Left ventricle myocardium inferior (tissue), 1 donor: Measurements from ENCODE around the gene CHEK2. TPM values are rescaled to one million over a fixed set of nuclear protein-coding genes. Genes with fewer than 3 reads are reported as not detected.

Source experiments
- DNase-seq: peaks from one replicate; pipeline ENCODE4 v3.0.0-alpha.2; 2020
- H3K27ac ChIP-seq: fragments of 200-600 bp; replicated peaks from 2 replicates; pipeline ENCODE4 v1.8.0; 2021
- H3K27me3 ChIP-seq: fragments of 200-600 bp; 2 replicates; pipeline ENCODE4 v1.8.0; 2021; ENCODE audit warnings: low read depth
- H3K36me3 ChIP-seq: fragments of 200-600 bp; 2 replicates; pipeline ENCODE4 v1.8.0; 2021
- H3K4me1 ChIP-seq: fragments of 200-600 bp; 2 replicates; pipeline ENCODE4 v1.8.0; 2021
- H3K4me3 ChIP-seq: fragments of 200-600 bp; 2 replicates; pipeline ENCODE4 v1.8.0; 2021; ENCODE audit warnings: mild to moderate bottlenecking, moderate library complexity
- H3K9me3 ChIP-seq: fragments of 200-600 bp; replicated peaks from 2 replicates; pipeline ENCODE4 v1.8.0; 2021
- CTCF ChIP-seq: fragments of 200-600 bp; IDR thresholded peaks from 2 replicates; pipeline ENCODE4 v1.8.0; 2021; ENCODE audit warnings: antibody characterized with exemption, mild to moderate bottlenecking, borderline replicate concordance
- intact Hi-C: fragments of 100-400 bp; cut with micrococcal nuclease; formaldehyde crosslinking; loops from one replicate; pipeline ENCODE4 v1.11.0; 2022
- total RNA-seq: library from RNA; stranded (reverse); fragmentation: NEBNext Ultra II Directional; extraction: Animal tissue kit (Norgen Biotek cat#: 25700); gene quantifications from one replicate; pipeline ENCODE4 v1.2.1, GENCODE V29; 2021
- donor health status: DM: no; HTN: yes; CAD: no; lungs with severe emphysema.

The CHEK2 gene
- total RNA-seq, 1 donor from 2014 or later, result 2.5 TPM

- peak overlapping the region; percentile 1 for H3K27ac ChIP-seq
- intact Hi-C loops, result loop anchor here (10.0 kb wide), 1 partner anchor 735 kb away; no protein-coding TSS in a partner anchor
These were observed 38.2 kb upstream of the CHEK2 start for GRCh38 chr22:28779833-28780232.

GRCh38 chr22:28774378-28774777, 32.8 kb upstream of the CHEK2 start:
- H3K27ac ChIP-seq, result no peak overlapping the region
- TF ChIP-seq CTCF, result no peak
- peaks cover 21% of the 10 kb centered on the region for H3K36me3 ChIP-seq
- no peaks in the 10 kb centered on the region for H3K27me3 ChIP-seq
- peak overlapping the region; percentile 80 for H3K4me3 ChIP-seq
- H3K9me3 ChIP-seq, result no peaks in the 10 kb centered on the region
- intact Hi-C loops, result loop anchor here (10.0 kb wide), 1 partner anchor 740 kb away; no protein-coding TSS in a partner anchor
- DNase-seq, result no peak
- H3K4me1 ChIP-seq, result peaks cover 54% of the 10 kb centered on the region

More at GRCh38 chr22:28779833-28780232, 38.2 kb upstream of the CHEK2 start:
- Histone ChIP-seq H3K4me3 (no peak overlapping the region), H3K36me3 (peaks cover 53% of the 10 kb centered on the region), H3K9me3 (no peaks in the 10 kb centered on the region), H3K27me3 (no peaks in the 10 kb centered on the region), H3K4me1 (peaks cover 47% of the 10 kb centered on the region)
- TF ChIP-seq CTCF, result no peak
- no peak for DNase-seq

GRCh38 chr22:28773461-28773867, 31.8 kb upstream of the CHEK2 start:
- intact Hi-C loops, result loop anchor here (10.0 kb wide), 1 partner anchor 741 kb away; no protein-coding TSS in a partner anchor

GRCh38 chr22:28772633-28773460, 31.2 kb upstream of the CHEK2 start, which contains the start of gene CCDC117:
Gene CCDC117, plus strand, starts transcription at chr22:28772695. Its CDS starts 155 bp downstream, at chr22:28772850.
- Histone ChIP-seq H3K9me3 (peaks cover 5% of the 10 kb centered on the region), H3K27me3 (no peaks in the 10 kb centered on the region), H3K4me1 (peaks cover 43% of the 10 kb centered on the region), H3K36me3 (peaks cover 20% of the 10 kb centered on the region), H3K27ac (peak within 1 kb of the TSS; percentile 98), H3K4me3 (peak within 1 kb of the TSS; percentile 80)
- peak; percentile 97 for DNase-seq
- TF ChIP-seq CTCF, result peak; percentile 38
- intact Hi-C loops, result loop anchor here (10.0 kb wide), 1 partner anchor 742 kb away; no protein-coding TSS in a partner anchor

More at GRCh38 chr22:28773461-28773867, 31.8 kb upstream of the CHEK2 start:
- no peaks in the 10 kb centered on the region for H3K27me3 ChIP-seq
- peaks cover 21% of the 10 kb centered on the region for H3K36me3 ChIP-seq
- no peak for TF ChIP-seq CTCF
- DNase-seq, result no peak
- H3K4me1 ChIP-seq, result peaks cover 45% of the 10 kb centered on the region
- H3K4me3 ChIP-seq, result peak overlapping the region; percentile 80
- peaks cover 5% of the 10 kb centered on the region for H3K9me3 ChIP-seq
- peak overlapping the region; percentile 98 for H3K27ac ChIP-seq

- H3K9me3 ChIP-seq, result peaks cover 5% of the 10 kb centered on the region
- no peaks in the 10 kb centered on the region for H3K27me3 ChIP-seq
- intact Hi-C loops, result loop anchor here (10.0 kb wide), 1 partner anchor 744 kb away; no protein-coding TSS in a partner anchor
- peaks cover 33% of the 10 kb centered on the region for H3K4me1 ChIP-seq
- no peak for TF ChIP-seq CTCF
- DNase-seq, result no peak
- peaks cover 6% of the 10 kb centered on the region for H3K36me3 ChIP-seq
- H3K4me3 ChIP-seq, result no peak overlapping the region
- H3K27ac ChIP-seq, result no peak overlapping the region
These were observed 29.7 kb upstream of the CHEK2 start for GRCh38 chr22:28771195-28771791.
